ENCODE results near the gene ZNF579.

The ZNF579 gene

GRCh38 chr19:55580628-55581144, at the start of gene ZNF579:
Gene ZNF579 (minus strand): TSS chr19:55580848. CDS start chr19:55579639, 1,209 bp downstream.
- DNase-seq (ENCODE audit: low spot score): peak; percentile 88

- DNase-seq (ENCODE audit: low spot score): no peak
These were observed 45.7 kb upstream of the ZNF579 start for GRCh38 chr19:55626350-55626749.

GRCh38 chr19:55625004-55625326, 44.3 kb upstream of the ZNF579 start:
- no peak for DNase-seq (ENCODE audit: low spot score)

GRCh38 chr19:55624109-55625003, 43.7 kb upstream of the ZNF579 start, which contains the start of gene ZNF784:
Gene ZNF784 (minus strand): TSS chr19:55624566. CDS start chr19:55624561, 5 bp downstream.
- DNase-seq (ENCODE audit: low spot score): peak; percentile 88

GRCh38 chr19:55623561-55623960, 42.9 kb upstream of the ZNF579 start:
- no peak for DNase-seq (ENCODE audit: low spot score)

- DNase-seq (ENCODE audit: low spot score): no peak
These were observed 42.5 kb upstream of the ZNF579 start for GRCh38 chr19:55623130-55623529.

- DNase-seq (ENCODE audit: low spot score): no peak
These were observed 41.8 kb upstream of the ZNF579 start for GRCh38 chr19:55622242-55622969.

GRCh38 chr19:55621673-55622231, 41.1 kb upstream of the ZNF579 start:
- DNase-seq (ENCODE audit: low spot score): no peak

GRCh38 chr19:55621205-55621672, 40.6 kb upstream of the ZNF579 start:
- no peak for DNase-seq (ENCODE audit: low spot score)

GRCh38 chr19:55620410-55621204, 40.0 kb upstream of the ZNF579 start:
- no peak for DNase-seq (ENCODE audit: low spot score)

- DNase-seq (ENCODE audit: low spot score): no peak
These were observed 38.6 kb upstream of the ZNF579 start for GRCh38 chr19:55619286-55619685.

GRCh38 chr19:55618426-55618825, 37.8 kb upstream of the ZNF579 start:
- no peak for DNase-seq (ENCODE audit: low spot score)

- no peak for DNase-seq (ENCODE audit: low spot score)
These were observed 36.8 kb upstream of the ZNF579 start for GRCh38 chr19:55617426-55617825.

GRCh38 chr19:55616395-55616875, 35.8 kb upstream of the ZNF579 start:
- DNase-seq (ENCODE audit: low spot score): no peak

- no peak for DNase-seq (ENCODE audit: low spot score)
These were observed 35.1 kb upstream of the ZNF579 start for GRCh38 chr19:55615543-55616394.

GRCh38 chr19:55614711-55615542, 34.3 kb upstream of the ZNF579 start:
- no peak for DNase-seq (ENCODE audit: low spot score)

GRCh38 chr19:55613930-55614710, 33.5 kb upstream of the ZNF579 start:
- DNase-seq (ENCODE audit: low spot score): no peak

- DNase-seq (ENCODE audit: low spot score): no peak
These were observed 32.7 kb upstream of the ZNF579 start for GRCh38 chr19:55613396-55613795.
